Naive thymus-derived CD4-positive, alpha-beta T cell (primary cell): ENCODE measurements around the gene MFSD6. TPM values are rescaled to one million over a fixed set of nuclear protein-coding genes. Genes with fewer than 3 reads are reported as not detected.

Source experiments
- ATAC-seq: fragments of 150-1000 bp; cut with Tn5 transposase; 2 replicates; pipeline ENCODE4 v1.10.0; 2021; ENCODE audit warnings: mild to moderate bottlenecking, moderate library complexity
- CTCF ChIA-PET: fragments of 350-600 bp; sonication (Branson Sonifier 250); formaldehyde crosslinking; loops from one replicate; lab custom pipeline; 2021; ENCODE audit warnings: antibody characterized with exemption; lab: Charles Lee
- POLR2A ChIA-PET: fragments of 350-600 bp; sonication (Branson Sonifier 250); formaldehyde crosslinking; loops from one replicate; lab custom pipeline; 2021; ENCODE audit warnings: antibody characterized with exemption, inconsistent platforms; lab: Charles Lee
- DNase-seq, 9 donors: peaks; one replicate each; pipeline versions ENCODE4 v3.0.0 to v3.0.0-alpha.2; 2020 to 2022; ENCODE audit warnings: mixed read lengths in 1 of 9
- H3K27ac ChIP-seq: one replicate; pipeline ENCODE4 v1.7.0; 2013; ENCODE audit warnings: mild to moderate bottlenecking, low read depth, low read length, moderate library complexity
- H3K27me3 ChIP-seq, 2 donors: one replicate each; pipeline ENCODE4 v1.7.0; 2013; ENCODE audit warnings: low read length in 2 of 2, mild to moderate bottlenecking in 2 of 2, moderate library complexity in 2 of 2; ENCODE audit not compliant: control insufficient read depth in 2 of 2, insufficient read depth in 2 of 2
- H3K36me3 ChIP-seq, 3 experiments: 1 replicate in 2 of 3; 2 replicates in 1 of 3; pipeline ENCODE4 v1.7.0; 2013; ENCODE audit warnings: low read length in 3 of 3, mild to moderate bottlenecking in 3 of 3, moderate library complexity in 1 of 3; ENCODE audit not compliant: insufficient read depth in 3 of 3, control insufficient read depth in 2 of 3
- H3K4me1 ChIP-seq, 2 donors: one replicate each; pipeline ENCODE4 v1.7.0; 2013; ENCODE audit warnings: low read length in 2 of 2, mild to moderate bottlenecking in 2 of 2, moderate library complexity in 1 of 2; ENCODE audit not compliant: control insufficient read depth in 2 of 2, insufficient read depth in 2 of 2
- H3K4me3 ChIP-seq: 2 replicates; pipeline ENCODE4 v1.7.0; 2013; ENCODE audit warnings: mild to moderate bottlenecking, low read length
- H3K9me3 ChIP-seq, 3 experiments: 1 replicate in 2 of 3; 2 replicates in 1 of 3; pipeline ENCODE4 v1.7.0; 2013; ENCODE audit warnings: low read length in 3 of 3; ENCODE audit not compliant: control insufficient read depth in 2 of 3
- H3K27ac Mint-ChIP-seq, 9 donors: one replicate each; pipeline ENCODE4 v1.8.0; 2020 to 2022; ENCODE audit warnings: mixed read lengths in 9 of 9, mild to moderate bottlenecking in 8 of 9, moderate library complexity in 5 of 9, inconsistent platforms in 2 of 9
- H3K27me3 Mint-ChIP-seq, 5 donors: one replicate each; pipeline ENCODE4 v1.8.0; 2021 to 2022; ENCODE audit warnings: mixed read lengths in 5 of 5, mild to moderate bottlenecking in 1 of 5
- H3K36me3 Mint-ChIP-seq, 5 donors: one replicate each; pipeline ENCODE4 v1.8.0; 2020 to 2022; ENCODE audit warnings: mixed read lengths in 5 of 5, mild to moderate bottlenecking in 3 of 5, inconsistent platforms in 1 of 5
- H3K4me1 Mint-ChIP-seq, 7 donors: one replicate each; pipeline ENCODE4 v1.8.0; 2020 to 2022; ENCODE audit warnings: mixed read lengths in 7 of 7, mild to moderate bottlenecking in 3 of 7, inconsistent platforms in 1 of 7
- H3K4me3 Mint-ChIP-seq, 10 donors: one replicate each; pipeline ENCODE4 v1.8.0; 2020 to 2022; ENCODE audit warnings: mild to moderate bottlenecking in 10 of 10, mixed read lengths in 10 of 10, moderate library complexity in 6 of 10, inconsistent platforms in 2 of 10
- H3K9me3 Mint-ChIP-seq, 11 donors: one replicate each; pipeline ENCODE4 v1.8.0; 2020 to 2022; ENCODE audit warnings: mixed read lengths in 11 of 11, mild to moderate bottlenecking in 4 of 11, inconsistent platforms in 1 of 11, moderate library complexity in 1 of 11
- intact Hi-C, 2 donors: fragments of 100-400 bp; cut with micrococcal nuclease; formaldehyde crosslinking; loops; one replicate each; pipeline ENCODE4 v1.15.1; 2023
- polyA plus RNA-seq, 2 donors: library from polyadenylated mRNA; unstranded; fragments of 300-500 nt; fragmentation: Illumina TruSeq; gene quantifications; one replicate each; pipeline ENCODE4 v1.2.3, GENCODE V29; 2021
- total RNA-seq, 6 experiments: library from RNA in 5 of 6; stranded (reverse) in 5 of 6; gene quantifications; 1 replicate in 5 of 6; 2 replicates in 1 of 6; pipeline ENCODE4 v1.2.3 and lab custom pipeline; 2021 to 2026

Gene MFSD6
- total and polyA plus RNA-seq, 7 experiments from 2014 or later, result 16.5 to 49.3 (median 38.8) TPM

- peaks cover 0 to 5% (median 0%) of the 10 kb centered on the region in 11 donors for H3K9me3 Mint-ChIP-seq
- Histone ChIP-seq H3K4me1 (peaks cover 15 to 36% of the 10 kb centered on the region in 2 donors), H3K36me3 (peaks cover 0 to 2% (median 0%) of the 10 kb centered on the region in 3 experiments), H3K9me3 (no peaks in the 10 kb centered on the region), H3K4me3 (no peak overlapping the region), H3K27ac (no peak overlapping the region), H3K27me3 (no peaks in the 10 kb centered on the region)
- ChIA-PET POLR2A (interaction anchor here (1.0 to 3.3 kb wide), 4 partner anchors 10 to 123 kb away, joined by 3 to 11 read pairs (median 5); no protein-coding TSS in a partner anchor), CTCF (no interaction called here)
- intact Hi-C loops, result loop anchor here (1.0 to 10.0 kb wide), 8 partner anchors 10 to 1084 kb away; partner anchors contain the start of genes ANKAR (in 1 of the 2), HIBCH (in 1 of the 2), OSGEPL1 (in 1 of the 2) and STAT1 (in 1 of the 2)
- no peaks in the 10 kb centered on the region for H3K27me3 Mint-ChIP-seq
- H3K4me3 Mint-ChIP-seq, result peak overlapping the region in 8 of 10 donors; percentile 4 to 58 (median 21)
- ATAC-seq (no peak), DNase-seq (peak in 2 of 9 donors; percentile 22 to 25)
- H3K4me1 Mint-ChIP-seq, result peaks cover 31 to 88% (median 85%) of the 10 kb centered on the region in 7 donors
- H3K36me3 Mint-ChIP-seq, result peaks cover 0 to 23% (median 0%) of the 10 kb centered on the region in 5 donors
- H3K27ac Mint-ChIP-seq, result peak overlapping the region in 8 of 9 donors; percentile 14 to 83 (median 66)
These were observed 122.2 kb downstream of the MFSD6 start for GRCh38 chr2:190530248-190530900.

- no peaks in the 10 kb centered on the region for H3K27me3 Mint-ChIP-seq
- H3K27ac Mint-ChIP-seq, result peak overlapping the region; percentile 26 to 100 (median 99)
- peaks cover 0 to 2% (median 0%) of the 10 kb centered on the region in 3 experiments for H3K36me3 ChIP-seq
- DNase-seq (no peak), ATAC-seq (no peak)
- intact Hi-C loops, result loop anchor here (1.0 to 10.0 kb wide), 8 partner anchors 16 to 1082 kb away; partner anchors contain the start of genes ANKAR (in 1 of the 2), HIBCH (in 1 of the 2), OSGEPL1 (in 1 of the 2) and STAT1 (in 1 of the 2)
- peaks cover 30 to 82% (median 79%) of the 10 kb centered on the region in 7 donors for H3K4me1 Mint-ChIP-seq
- ChIA-PET CTCF (interaction anchor here (0.5 to 1.2 kb wide), 2 partner anchors 125 to 414 kb away, joined by 3 read pairs; no protein-coding TSS in a partner anchor), POLR2A (interaction anchor here (0.6 to 3.5 kb wide), 14 partner anchors 9 to 155 kb away, joined by 3 to 50 read pairs (median 3); partner anchors contain the start of gene MFSD6)
- H3K9me3 ChIP-seq, result no peaks in the 10 kb centered on the region
- H3K4me1 ChIP-seq, result peaks cover 20 to 36% of the 10 kb centered on the region in 2 donors
- H3K36me3 Mint-ChIP-seq, result peaks cover 0 to 31% (median 0%) of the 10 kb centered on the region in 5 donors
- H3K27ac ChIP-seq, result peak overlapping the region; percentile 96
- H3K27me3 ChIP-seq, result no peaks in the 10 kb centered on the region
- H3K9me3 Mint-ChIP-seq, result peaks cover 0 to 12% (median 5%) of the 10 kb centered on the region in 11 donors
- H3K4me3 Mint-ChIP-seq, result peak overlapping the region; percentile 30 to 99 (median 97)
- no peak overlapping the region for H3K4me3 ChIP-seq
These were observed 124.4 kb downstream of the MFSD6 start for GRCh38 chr2:190532581-190532980.

- H3K9me3 ChIP-seq, result no peaks in the 10 kb centered on the region
- peak overlapping the region; percentile 96 for H3K27ac ChIP-seq
- H3K36me3 Mint-ChIP-seq, result peaks cover 0 to 33% (median 1%) of the 10 kb centered on the region in 5 donors
- no peaks in the 10 kb centered on the region for H3K27me3 Mint-ChIP-seq
- POLR2A ChIA-PET, result interaction anchor here (0.6 to 3.5 kb wide), 32 partner anchors 7 to 528 kb away, joined by 3 to 50 read pairs (median 4); partner anchors contain the start of gene MFSD6
- H3K4me3 Mint-ChIP-seq, result peak overlapping the region; percentile 91 to 99 (median 97)
- peak overlapping the region; percentile 99 to 100 (median 100) for H3K27ac Mint-ChIP-seq
- H3K4me3 ChIP-seq, result peak overlapping the region; percentile 73
- CTCF ChIA-PET, result interaction anchor here (0.6 to 1.4 kb wide), 4 partner anchors 126 to 481 kb away, joined by 3 to 5 read pairs (median 3); partner anchors contain the start of gene STAT1
- H3K27me3 ChIP-seq, result no peaks in the 10 kb centered on the region
- no peak for ATAC-seq
- DNase-seq, result peak in 2 of 9 donors; percentile 20 to 49
- H3K9me3 Mint-ChIP-seq, result peaks cover 0 to 20% (median 5%) of the 10 kb centered on the region in 11 donors
- H3K4me1 Mint-ChIP-seq, result peaks cover 26 to 74% (median 71%) of the 10 kb centered on the region in 7 donors
- intact Hi-C loops, result loop anchor here (1.0 to 10.0 kb wide), 8 partner anchors 211 to 1081 kb away; partner anchors contain the start of genes ANKAR (in 1 of the 2), HIBCH (in 1 of the 2), OSGEPL1 (in 1 of the 2) and STAT1 (in 1 of the 2)
- H3K4me1 ChIP-seq, result peaks cover 20 to 36% of the 10 kb centered on the region in 2 donors
- peaks cover 0 to 2% (median 0%) of the 10 kb centered on the region in 3 experiments for H3K36me3 ChIP-seq
These were observed 125.2 kb downstream of the MFSD6 start for GRCh38 chr2:190533175-190533967.

GRCh38 chr2:190533968-190534309 is 125.8 kb downstream of the MFSD6 start:
- Histone ChIP-seq H3K9me3 (no peaks in the 10 kb centered on the region), H3K36me3 (peaks cover 0 to 2% (median 0%) of the 10 kb centered on the region in 3 experiments), H3K27ac (peak overlapping the region; percentile 96), H3K27me3 (no peaks in the 10 kb centered on the region), H3K4me3 (peak overlapping the region; percentile 73), H3K4me1 (peaks cover 20 to 36% of the 10 kb centered on the region in 2 donors)
- peak in 7 of 9 donors; percentile 54 to 72 (median 63) for DNase-seq
- Mint-ChIP-seq H3K9me3 (peaks cover 2 to 25% (median 10%) of the 10 kb centered on the region in 11 donors), H3K36me3 (peaks cover 0 to 36% (median 7%) of the 10 kb centered on the region in 5 donors), H3K27ac (peak overlapping the region; percentile 99 to 100 (median 100)), H3K4me1 (peaks cover 24 to 68% (median 65%) of the 10 kb centered on the region in 7 donors), H3K4me3 (peak overlapping the region; percentile 91 to 99 (median 97)), H3K27me3 (no peaks in the 10 kb centered on the region)
- POLR2A ChIA-PET, result interaction anchor here (0.5 to 3.5 kb wide), 34 partner anchors 8 to 527 kb away, joined by 3 to 50 read pairs (median 4); partner anchors contain the start of gene MFSD6
- CTCF ChIA-PET, result interaction anchor here (0.6 to 1.4 kb wide), 4 partner anchors 114 to 480 kb away, joined by 3 to 5 read pairs (median 3); partner anchors contain the start of gene STAT1
- peak; percentile 60 for ATAC-seq
- intact Hi-C loops, result loop anchor here (1.0 to 10.0 kb wide), 22 partner anchors 8 to 1093 kb away; partner anchors contain the start of genes NAB1 (in 2 of the 2), ORMDL1 (in 2 of the 2), PMS1 (in 2 of the 2) and STAT4 (in 2 of the 2)

- H3K36me3 ChIP-seq, result peaks cover 0 to 2% (median 0%) of the 10 kb centered on the region in 3 experiments
- ChIA-PET POLR2A (interaction anchor here (0.5 to 3.5 kb wide), 27 partner anchors 9 to 444 kb away, joined by 3 to 50 read pairs (median 4); partner anchors contain the start of gene MFSD6), CTCF (interaction anchor here (0.7 to 1.4 kb wide), 2 partner anchors 114 to 150 kb away, joined by 3 read pairs; no protein-coding TSS in a partner anchor)
- DNase-seq (peak; percentile 72 to 88 (median 78)), ATAC-seq (peak; percentile 83)
- Mint-ChIP-seq H3K4me3 (peak within 1 kb of the TSS; percentile 91 to 99 (median 97)), H3K36me3 (peaks cover 0 to 37% (median 10%) of the 10 kb centered on the region in 5 donors), H3K9me3 (peaks cover 2 to 31% (median 13%) of the 10 kb centered on the region in 11 donors), H3K4me1 (peaks cover 19 to 63% (median 60%) of the 10 kb centered on the region in 7 donors), H3K27me3 (no peaks in the 10 kb centered on the region), H3K27ac (peak within 1 kb of the TSS; percentile 99 to 100 (median 100))
- peaks cover 20 to 36% of the 10 kb centered on the region in 2 donors for H3K4me1 ChIP-seq
- no peaks in the 10 kb centered on the region for H3K9me3 ChIP-seq
- intact Hi-C loops, result loop anchor here (1.0 to 10.0 kb wide), 21 partner anchors 8 to 1093 kb away; partner anchors contain the start of genes NAB1 (in 2 of the 2), ORMDL1 (in 2 of the 2), PMS1 (in 2 of the 2) and STAT4 (in 2 of the 2)
- no peaks in the 10 kb centered on the region for H3K27me3 ChIP-seq
- H3K4me3 ChIP-seq, result peak within 1 kb of the TSS; percentile 73
- H3K27ac ChIP-seq, result peak within 1 kb of the TSS; percentile 96
These were observed 126.4 kb downstream of the MFSD6 start, which contains the start of gene NEMP2 for GRCh38 chr2:190534310-190535120. TSS of gene NEMP2 (minus strand) at chr2:190534722. CDS start at chr2:190534655, 67 bp downstream.
